ENCODE measurements around the gene APOC3. TPM values are rescaled to one million over a fixed set of nuclear protein-coding genes. Genes with fewer than 3 reads are reported as not detected.

Gene APOC3
- total RNA-seq, 1 donor: not detected

DNA sequence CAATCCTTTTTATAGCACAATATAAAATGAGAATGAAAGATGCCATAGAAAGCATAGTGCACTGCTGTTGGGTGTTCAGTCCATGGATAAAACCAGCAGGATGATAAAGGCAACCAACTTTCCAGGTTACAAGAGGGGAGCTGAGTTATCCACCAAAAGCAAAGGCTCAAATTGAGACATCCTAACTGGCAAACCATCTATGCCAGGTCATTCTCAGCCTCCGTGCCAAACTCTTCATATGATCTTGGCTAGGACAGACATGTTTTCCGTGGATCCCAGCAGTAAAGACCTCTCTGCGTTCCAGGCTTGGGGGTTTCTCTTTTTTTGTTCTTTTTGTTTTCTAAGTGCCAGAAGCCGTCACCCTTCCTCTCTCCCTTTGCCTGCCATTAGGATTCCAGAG, 15.0 kb downstream of the APOC3 start:
- H3K27me3 ChIP-seq (ENCODE audit: insufficient read depth, low read length): no peaks in the 10 kb centered on the region
- H3K9me3 ChIP-seq (ENCODE audit: low read depth, low read length): no peaks in the 10 kb centered on the region
- H3K4me1 ChIP-seq (ENCODE audit: insufficient read depth, low read length): peaks cover under 1% of the 10 kb centered on the region
- no peak overlapping the region for H3K4me3 ChIP-seq (ENCODE audit: low read length)

DNA sequence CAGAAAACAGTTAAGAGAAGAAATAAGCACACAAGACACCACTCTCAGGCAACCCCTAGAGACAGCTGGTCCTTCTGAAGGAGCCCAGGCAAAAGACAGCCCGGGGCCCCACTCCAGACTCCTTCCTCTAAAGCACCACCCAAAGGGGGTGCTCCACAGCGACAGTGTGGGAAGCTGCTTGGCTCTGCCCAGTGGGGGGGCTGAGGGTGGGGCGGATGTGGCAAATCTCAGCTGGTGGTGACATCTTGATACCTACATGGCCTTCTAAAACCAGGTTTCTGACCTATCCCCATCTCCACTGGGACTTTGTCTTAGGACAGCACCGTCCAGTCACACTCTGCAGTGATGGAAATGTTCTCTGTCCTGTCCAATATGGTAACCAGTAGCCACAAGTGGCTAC, 17.9 kb downstream of the APOC3 start:
- H3K4me3 ChIP-seq (ENCODE audit: low read length): no peak overlapping the region
- H3K27me3 ChIP-seq (ENCODE audit: insufficient read depth, low read length): no peaks in the 10 kb centered on the region
- H3K4me1 ChIP-seq (ENCODE audit: insufficient read depth, low read length): peaks cover 28% of the 10 kb centered on the region
- no peaks in the 10 kb centered on the region for H3K9me3 ChIP-seq (ENCODE audit: low read depth, low read length)

DNA sequence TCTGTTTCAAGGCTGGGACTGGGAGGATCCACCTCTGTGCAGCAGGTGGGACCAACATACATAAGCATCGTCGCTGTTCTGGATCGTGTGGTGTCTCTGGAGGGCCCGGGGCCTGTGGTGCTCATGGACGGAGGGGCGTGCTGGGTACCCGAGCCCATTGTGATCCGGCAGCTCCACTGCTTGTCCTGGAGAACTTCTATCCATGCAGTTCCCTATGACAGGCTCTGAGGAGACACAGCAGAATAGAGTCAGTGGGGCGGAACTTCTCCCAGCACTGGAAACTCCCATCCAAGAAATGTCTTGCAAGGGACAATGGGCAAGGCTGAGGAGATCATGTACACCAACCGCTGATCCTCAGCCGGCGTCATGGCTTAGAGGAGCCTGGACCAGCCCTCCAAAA, 19.4 kb downstream of the APOC3 start:
- peaks cover 42% of the 10 kb centered on the region for H3K4me1 ChIP-seq (ENCODE audit: insufficient read depth, low read length)
- H3K4me3 ChIP-seq (ENCODE audit: low read length): no peak overlapping the region
- H3K27me3 ChIP-seq (ENCODE audit: insufficient read depth, low read length): no peaks in the 10 kb centered on the region
- H3K9me3 ChIP-seq (ENCODE audit: low read depth, low read length): no peaks in the 10 kb centered on the region

DNA sequence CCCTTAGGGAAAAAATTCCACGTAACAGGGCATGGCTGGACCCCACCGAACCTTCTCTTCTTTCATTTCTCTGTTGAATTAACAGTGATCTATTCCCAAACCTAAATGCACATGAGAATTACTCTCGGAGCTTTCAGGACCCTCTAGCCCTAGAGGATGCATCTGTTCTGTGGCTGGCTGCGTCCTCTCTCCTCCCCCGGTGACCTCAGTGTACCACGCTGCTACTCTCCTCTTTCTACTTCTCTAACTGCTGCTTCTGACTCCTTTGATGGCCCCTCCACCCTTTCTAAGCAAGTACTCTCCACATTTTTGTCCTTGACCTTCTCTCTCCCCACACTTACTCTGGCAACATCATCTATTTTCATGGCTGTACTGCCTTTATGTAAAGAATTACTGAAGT, 19.8 kb downstream of the APOC3 start:
- Histone ChIP-seq H3K4me1 (ENCODE audit: insufficient read depth, low read length) (peaks cover 46% of the 10 kb centered on the region), H3K9me3 (ENCODE audit: low read depth, low read length) (no peaks in the 10 kb centered on the region), H3K4me3 (ENCODE audit: low read length) (no peak overlapping the region), H3K27me3 (ENCODE audit: insufficient read depth, low read length) (no peaks in the 10 kb centered on the region)

DNA sequence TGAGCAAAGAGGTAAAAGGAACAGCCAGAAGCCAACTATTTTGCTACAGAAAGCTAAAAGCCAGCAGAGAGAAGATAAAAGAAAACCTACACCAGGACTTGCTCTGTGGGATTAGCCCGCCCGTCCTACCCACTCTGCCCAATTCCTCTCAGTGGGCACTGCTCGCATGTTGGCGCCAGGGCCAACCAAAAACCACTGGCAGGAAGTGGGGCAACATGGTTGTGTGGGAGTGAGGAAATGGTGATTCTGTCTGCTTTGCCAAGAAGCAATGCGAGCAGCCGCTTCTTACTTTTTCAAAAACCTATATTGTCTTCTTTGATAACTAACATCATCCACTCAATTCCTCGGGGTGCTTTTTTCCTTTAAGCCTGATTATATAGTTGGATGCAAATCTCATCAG, 21.9 kb downstream of the APOC3 start:
- no peaks in the 10 kb centered on the region for H3K9me3 ChIP-seq (ENCODE audit: low read depth, low read length)
- no peak overlapping the region for H3K4me3 ChIP-seq (ENCODE audit: low read length)
- H3K4me1 ChIP-seq (ENCODE audit: insufficient read depth, low read length): peaks cover 64% of the 10 kb centered on the region
- H3K27me3 ChIP-seq (ENCODE audit: insufficient read depth, low read length): no peaks in the 10 kb centered on the region

DNA sequence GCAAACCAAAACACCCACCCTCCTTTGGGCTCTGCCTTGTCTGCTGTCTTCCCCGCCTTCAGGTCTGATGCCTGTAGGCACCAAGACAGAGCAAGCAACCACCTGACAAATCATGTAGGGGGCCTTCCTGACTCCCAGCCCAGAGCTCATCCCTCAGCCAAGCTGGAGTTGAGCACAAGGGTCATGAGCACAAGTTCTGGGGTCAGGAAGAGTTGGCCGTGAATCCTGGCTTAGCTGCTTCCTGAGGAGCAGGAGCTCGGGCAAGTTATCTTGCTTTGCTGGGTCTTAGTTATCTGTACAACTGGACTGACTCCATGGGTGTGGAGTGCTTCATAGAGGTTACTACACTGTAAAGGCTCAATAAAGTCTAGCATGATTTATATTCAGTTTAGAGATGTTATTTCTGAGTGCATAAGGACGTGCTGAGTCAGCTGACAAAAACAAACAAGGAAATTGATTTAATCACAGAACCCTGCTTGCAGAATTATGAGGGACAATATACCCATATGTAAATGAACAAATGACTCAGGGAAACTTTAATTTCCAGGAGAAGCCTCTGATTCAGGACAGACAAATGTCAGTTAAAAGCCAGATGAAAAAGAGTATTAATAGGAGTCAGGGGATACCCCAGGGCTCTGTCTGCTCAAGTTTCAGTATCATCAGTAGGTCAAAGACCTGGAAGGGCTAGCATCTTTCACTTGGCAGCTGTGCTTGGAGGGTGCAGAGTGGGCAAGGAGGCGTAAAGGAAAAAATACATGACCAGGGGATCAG, 22.7 kb downstream of the APOC3 start:
- no peaks in the 10 kb centered on the region for H3K9me3 ChIP-seq (ENCODE audit: low read depth, low read length)
- H3K27me3 ChIP-seq (ENCODE audit: insufficient read depth, low read length): no peaks in the 10 kb centered on the region
- peaks cover 64% of the 10 kb centered on the region for H3K4me1 ChIP-seq (ENCODE audit: insufficient read depth, low read length)
- H3K4me3 ChIP-seq (ENCODE audit: low read length): no peak overlapping the region

DNA sequence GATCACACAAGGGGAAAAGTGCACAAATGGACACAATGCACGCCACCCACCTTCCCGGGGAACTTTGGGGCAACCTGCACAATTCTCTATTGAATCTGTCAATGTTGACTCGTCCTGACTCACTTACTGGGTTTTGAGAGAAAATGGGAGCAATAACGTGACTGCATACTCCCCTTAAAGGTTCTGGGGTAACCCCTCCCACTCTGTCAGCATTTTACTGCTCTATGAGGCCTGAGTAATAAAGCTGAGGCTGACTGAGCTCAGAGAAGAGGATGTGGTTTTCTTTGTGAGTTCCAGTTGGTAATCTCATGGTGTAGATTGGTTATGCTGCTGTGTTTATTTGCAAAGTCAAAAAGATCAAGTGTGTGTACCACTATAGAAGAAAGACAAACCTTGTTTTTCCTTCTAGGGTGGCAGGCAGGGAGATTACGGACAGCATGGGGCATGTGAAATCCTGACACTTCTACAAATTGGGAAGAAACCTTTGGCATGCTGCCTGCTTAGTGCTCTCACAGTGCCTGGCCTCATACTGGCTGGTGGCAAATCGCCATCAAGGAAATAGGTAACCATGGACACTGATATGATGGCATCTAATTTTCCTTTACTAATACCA, 23.9 kb downstream of the APOC3 start:
- Histone ChIP-seq H3K4me1 (ENCODE audit: insufficient read depth, low read length) (peaks cover 64% of the 10 kb centered on the region), H3K9me3 (ENCODE audit: low read depth, low read length) (no peaks in the 10 kb centered on the region), H3K27me3 (ENCODE audit: insufficient read depth, low read length) (no peaks in the 10 kb centered on the region), H3K4me3 (ENCODE audit: low read length) (no peak overlapping the region)

DNA sequence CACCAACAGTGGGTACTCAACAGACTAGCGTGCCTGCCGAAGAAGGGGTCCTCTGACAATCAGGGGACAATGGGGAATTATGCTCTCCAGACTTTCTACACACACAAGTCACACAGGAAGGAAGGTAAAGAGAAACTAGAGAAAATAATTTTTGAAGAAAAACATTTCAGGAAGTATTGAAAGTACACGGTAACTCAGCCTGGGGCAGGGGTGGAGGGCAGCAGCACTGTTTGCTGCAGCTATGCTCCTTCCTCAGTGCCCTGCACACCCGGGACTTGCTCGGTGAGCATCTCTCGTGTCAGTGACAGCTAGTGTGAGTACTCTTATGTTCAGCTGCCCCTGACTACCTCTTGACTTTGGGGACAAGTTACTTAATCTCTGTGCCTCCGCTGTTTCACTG, 25.7 kb downstream of the APOC3 start:
- Histone ChIP-seq H3K9me3 (ENCODE audit: low read depth, low read length) (no peaks in the 10 kb centered on the region), H3K4me3 (ENCODE audit: low read length) (no peak overlapping the region), H3K4me1 (ENCODE audit: insufficient read depth, low read length) (peaks cover 58% of the 10 kb centered on the region), H3K27me3 (ENCODE audit: insufficient read depth, low read length) (no peaks in the 10 kb centered on the region)

DNA sequence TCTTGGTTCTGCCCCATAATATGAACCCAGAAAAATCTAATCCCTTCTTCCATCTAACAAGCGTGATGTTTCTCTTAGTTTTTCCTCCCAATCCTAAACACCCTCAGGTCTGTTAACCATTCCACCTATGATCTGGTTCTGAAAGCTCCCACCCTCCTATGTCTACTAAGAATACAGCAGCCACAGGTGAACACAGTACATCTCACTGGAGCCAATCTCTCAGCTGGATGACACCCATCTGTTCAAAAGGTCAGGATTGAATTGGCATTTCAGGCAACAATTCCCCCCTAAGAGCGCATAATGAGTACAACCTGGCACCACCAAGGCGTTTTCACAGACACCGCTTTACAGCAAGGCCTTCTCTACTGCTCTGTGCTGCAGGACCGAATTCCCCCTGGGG, 26.7 kb downstream of the APOC3 start:
- Histone ChIP-seq H3K4me1 (ENCODE audit: insufficient read depth, low read length) (peaks cover 49% of the 10 kb centered on the region), H3K9me3 (ENCODE audit: low read depth, low read length) (no peaks in the 10 kb centered on the region), H3K4me3 (ENCODE audit: low read length) (no peak overlapping the region), H3K27me3 (ENCODE audit: insufficient read depth, low read length) (no peaks in the 10 kb centered on the region)

DNA sequence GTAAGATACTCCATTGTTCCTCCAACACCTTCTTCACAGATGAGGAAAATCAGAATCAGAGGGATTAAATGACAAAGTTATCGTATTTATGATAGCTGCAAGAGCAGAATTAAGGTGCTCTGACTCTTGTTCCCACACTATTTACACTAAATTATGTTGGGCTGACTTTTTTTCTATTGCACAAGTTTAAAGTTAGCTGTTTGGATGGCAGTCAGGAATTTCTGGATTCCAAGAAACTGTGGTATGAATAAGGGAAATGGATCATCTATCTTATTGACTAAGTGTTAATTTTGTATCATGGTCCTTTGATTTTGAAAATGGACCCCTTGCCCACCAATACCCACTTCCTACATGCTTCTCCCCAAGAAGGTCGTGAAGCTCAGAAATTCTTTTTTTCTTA, 27.6 kb downstream of the APOC3 start:
- Histone ChIP-seq H3K9me3 (ENCODE audit: low read depth, low read length) (no peaks in the 10 kb centered on the region), H3K4me1 (ENCODE audit: insufficient read depth, low read length) (peaks cover 40% of the 10 kb centered on the region), H3K4me3 (ENCODE audit: low read length) (no peak overlapping the region), H3K27me3 (ENCODE audit: insufficient read depth, low read length) (no peaks in the 10 kb centered on the region)

DNA sequence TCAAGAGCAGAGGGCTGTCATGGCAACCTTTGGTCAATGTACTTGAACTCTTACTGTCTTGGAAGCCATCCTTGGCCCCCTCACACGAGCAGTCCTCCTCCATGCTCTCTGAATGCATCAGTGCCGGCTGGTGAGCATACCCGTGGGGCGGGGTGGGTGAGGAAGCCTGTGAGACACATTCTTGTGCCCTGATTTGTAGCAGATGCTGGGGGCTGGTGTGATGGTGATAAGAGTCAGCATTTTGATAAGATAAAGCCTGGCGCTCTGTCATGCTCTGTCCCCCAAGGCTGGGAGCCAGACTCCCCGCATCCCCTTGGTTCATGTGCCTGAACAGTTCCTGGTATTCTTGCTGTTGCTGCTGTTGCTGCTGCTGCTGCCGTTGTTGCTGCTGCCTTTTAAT, 28.2 kb downstream of the APOC3 start:
- no peak overlapping the region for H3K4me3 ChIP-seq (ENCODE audit: low read length)
- H3K9me3 ChIP-seq (ENCODE audit: low read depth, low read length): no peaks in the 10 kb centered on the region
- no peaks in the 10 kb centered on the region for H3K27me3 ChIP-seq (ENCODE audit: insufficient read depth, low read length)
- H3K4me1 ChIP-seq (ENCODE audit: insufficient read depth, low read length): peaks cover 33% of the 10 kb centered on the region

DNA sequence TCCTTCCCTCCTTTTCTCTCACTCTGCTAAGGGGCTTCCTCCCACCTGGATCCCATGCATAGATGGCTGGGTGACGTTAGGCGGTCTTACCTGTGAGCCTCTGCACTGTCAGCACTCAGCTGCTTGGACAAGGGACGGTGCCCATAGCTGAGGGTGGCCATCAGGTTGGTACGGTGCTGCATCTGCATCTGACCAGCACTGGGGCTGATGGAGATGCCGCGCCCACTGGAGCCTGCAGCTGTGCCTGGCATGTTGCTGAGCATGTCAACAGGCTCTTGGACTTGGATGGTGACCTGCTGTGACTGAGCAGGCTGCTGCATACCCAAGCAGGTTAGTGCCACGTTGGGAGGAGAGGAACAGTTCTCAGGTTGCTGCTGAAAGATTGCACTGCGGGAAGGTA, 29.5 kb downstream of the APOC3 start:
- Histone ChIP-seq H3K4me1 (ENCODE audit: insufficient read depth, low read length) (peaks cover 21% of the 10 kb centered on the region), H3K9me3 (ENCODE audit: low read depth, low read length) (no peaks in the 10 kb centered on the region), H3K27me3 (ENCODE audit: insufficient read depth, low read length) (no peaks in the 10 kb centered on the region), H3K4me3 (ENCODE audit: low read length) (no peak overlapping the region)

DNA sequence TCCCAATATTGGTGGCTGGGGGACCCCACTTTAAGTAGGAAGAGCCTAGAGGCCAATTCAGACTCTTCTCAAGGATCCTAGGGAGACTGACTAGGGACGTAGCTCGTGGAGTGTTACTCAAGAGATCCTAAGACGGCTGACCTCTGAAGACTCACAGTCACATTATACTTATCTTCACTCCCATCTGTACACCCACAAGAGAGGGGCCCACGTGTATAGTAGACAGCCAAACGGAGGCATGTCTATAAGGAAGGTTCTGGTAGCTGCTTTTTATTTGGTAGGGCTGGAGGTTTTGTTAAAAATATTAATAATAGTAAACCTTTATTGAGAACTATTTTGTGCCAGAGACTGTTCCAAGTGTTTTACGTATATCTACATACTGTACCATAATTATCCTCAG, 30.6 kb downstream of the APOC3 start:
- Histone ChIP-seq H3K4me3 (ENCODE audit: low read length) (no peak overlapping the region), H3K27me3 (ENCODE audit: insufficient read depth, low read length) (no peaks in the 10 kb centered on the region), H3K4me1 (ENCODE audit: insufficient read depth, low read length) (peaks cover 10% of the 10 kb centered on the region), H3K9me3 (ENCODE audit: low read depth, low read length) (no peaks in the 10 kb centered on the region)

DNA sequence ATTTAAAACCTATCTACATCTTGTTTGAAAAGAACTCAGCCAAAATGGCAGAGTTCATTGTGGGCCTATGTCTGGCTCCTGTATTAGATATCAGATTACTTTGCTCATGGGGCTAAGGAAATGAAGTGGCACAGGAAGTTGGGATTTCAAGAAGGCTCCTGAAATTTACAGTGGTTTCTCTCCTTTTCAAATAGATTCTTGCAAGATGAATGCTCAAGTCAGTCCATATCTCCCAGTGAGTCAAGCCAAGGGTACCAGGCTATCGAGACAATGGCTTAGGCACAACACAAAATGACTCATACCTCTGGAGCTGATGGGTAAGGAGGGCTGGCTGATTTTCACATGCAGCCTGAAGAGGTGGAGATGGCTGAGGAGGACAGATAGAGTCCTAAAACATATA, 31.8 kb downstream of the APOC3 start:
- Histone ChIP-seq H3K27me3 (ENCODE audit: insufficient read depth, low read length) (no peaks in the 10 kb centered on the region), H3K4me3 (ENCODE audit: low read length) (no peak overlapping the region), H3K4me1 (ENCODE audit: insufficient read depth, low read length) (no peaks in the 10 kb centered on the region), H3K9me3 (ENCODE audit: low read depth, low read length) (no peaks in the 10 kb centered on the region)

DNA sequence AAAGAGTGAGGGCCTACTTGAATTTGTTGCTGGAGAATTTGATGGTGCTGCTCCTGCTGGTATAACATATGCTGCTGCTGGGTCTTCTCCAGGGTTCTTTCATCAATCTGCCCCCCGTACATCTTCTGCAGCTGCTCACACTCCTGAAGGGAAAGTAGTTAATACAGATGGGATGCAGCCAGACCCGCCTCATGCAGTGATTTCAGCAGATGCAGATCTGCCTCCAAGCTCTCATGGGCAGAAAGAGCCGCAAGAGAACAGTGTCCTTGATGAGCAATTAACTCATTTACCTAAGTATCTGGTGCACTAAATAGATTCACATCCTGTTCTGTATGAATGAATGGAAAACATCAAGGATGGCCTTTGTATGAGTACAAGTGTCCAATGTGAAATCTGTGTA, 32.5 kb downstream of the APOC3 start:
- Histone ChIP-seq H3K4me3 (ENCODE audit: low read length) (no peak overlapping the region), H3K9me3 (ENCODE audit: low read depth, low read length) (no peaks in the 10 kb centered on the region), H3K4me1 (ENCODE audit: insufficient read depth, low read length) (no peaks in the 10 kb centered on the region), H3K27me3 (ENCODE audit: insufficient read depth, low read length) (no peaks in the 10 kb centered on the region)

DNA sequence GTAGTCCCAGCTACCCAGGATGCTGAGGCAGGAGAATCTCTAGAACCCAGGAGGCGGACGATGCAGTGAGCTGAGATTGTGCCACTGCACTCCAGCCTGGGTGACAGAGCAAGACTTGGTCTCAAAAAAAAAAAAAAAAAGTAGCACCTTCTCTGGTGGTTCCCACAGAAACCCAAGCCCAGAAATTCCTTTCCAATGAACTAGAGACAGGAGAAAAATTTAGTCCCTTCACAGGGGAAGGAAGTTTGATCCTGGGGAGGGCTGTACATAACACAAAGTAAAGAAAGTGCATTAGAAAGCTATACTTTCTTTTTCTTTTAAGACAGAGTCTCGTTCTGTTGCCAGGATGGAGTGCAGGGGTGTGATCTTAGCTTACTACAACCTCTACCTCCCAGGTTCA, 33.2 kb downstream of the APOC3 start:
- Histone ChIP-seq H3K4me1 (ENCODE audit: insufficient read depth, low read length) (no peaks in the 10 kb centered on the region), H3K27me3 (ENCODE audit: insufficient read depth, low read length) (no peaks in the 10 kb centered on the region), H3K4me3 (ENCODE audit: low read length) (no peak overlapping the region), H3K9me3 (ENCODE audit: low read depth, low read length) (no peaks in the 10 kb centered on the region)
